ENCODE data around the gene EEF2K.

EEF2K gene

DNA sequence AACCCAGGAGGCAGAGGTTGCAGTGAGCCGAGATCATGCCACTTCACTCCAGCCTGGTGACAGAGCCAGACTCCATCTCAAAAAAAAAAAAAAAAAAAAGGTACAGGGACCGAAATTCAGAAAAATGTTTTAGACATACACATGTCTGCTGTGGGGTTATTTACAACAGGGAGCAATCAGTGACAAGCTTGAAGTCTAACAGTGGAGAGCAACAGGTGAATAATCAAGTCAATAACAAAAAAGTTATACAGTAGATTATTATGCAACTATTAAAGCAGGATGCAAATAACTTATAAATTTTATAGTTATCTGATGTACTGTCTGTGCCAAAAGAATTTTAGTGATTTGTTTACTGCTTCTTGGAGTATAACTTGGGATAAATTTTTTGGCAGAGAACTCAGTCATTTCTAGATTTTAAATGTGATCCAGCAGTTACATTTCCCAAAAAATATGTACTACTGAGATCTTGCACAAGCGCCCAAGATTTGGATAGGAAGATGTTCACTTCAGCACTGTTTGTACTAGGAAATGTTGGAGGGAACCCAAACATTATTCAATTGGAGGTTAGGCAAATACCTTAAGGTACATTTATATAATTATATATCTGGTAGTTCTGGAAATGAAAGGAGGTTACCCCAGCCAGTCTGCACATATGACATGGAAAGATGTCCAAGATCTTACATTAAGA is 34.1 kb downstream of the EEF2K start:
- no peak for DNase-seq (ENCODE audit: low read depth, low spot score)

DNA sequence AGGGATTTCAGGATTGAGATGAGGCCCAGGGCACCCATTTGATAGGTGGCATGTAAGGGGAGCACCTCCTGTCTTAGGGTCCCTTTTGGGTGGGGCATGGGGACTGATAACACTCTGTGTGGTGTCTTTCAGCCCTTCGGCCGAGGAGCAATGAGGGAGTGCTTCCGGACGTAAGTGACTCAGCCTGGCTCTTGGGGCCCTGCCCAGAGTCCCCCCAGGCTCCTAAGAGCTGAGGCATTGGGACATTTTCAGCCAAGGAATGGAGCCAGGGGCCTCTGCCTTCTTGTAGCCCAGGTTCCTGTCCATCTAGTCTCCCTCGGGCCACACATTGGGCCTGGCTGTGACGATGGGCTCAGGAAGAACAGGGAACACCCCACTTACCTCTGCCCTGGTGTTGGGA is 44.4 kb downstream of the EEF2K start:
- peak; percentile 19 for DNase-seq (ENCODE audit: low read depth, low spot score)

DNA sequence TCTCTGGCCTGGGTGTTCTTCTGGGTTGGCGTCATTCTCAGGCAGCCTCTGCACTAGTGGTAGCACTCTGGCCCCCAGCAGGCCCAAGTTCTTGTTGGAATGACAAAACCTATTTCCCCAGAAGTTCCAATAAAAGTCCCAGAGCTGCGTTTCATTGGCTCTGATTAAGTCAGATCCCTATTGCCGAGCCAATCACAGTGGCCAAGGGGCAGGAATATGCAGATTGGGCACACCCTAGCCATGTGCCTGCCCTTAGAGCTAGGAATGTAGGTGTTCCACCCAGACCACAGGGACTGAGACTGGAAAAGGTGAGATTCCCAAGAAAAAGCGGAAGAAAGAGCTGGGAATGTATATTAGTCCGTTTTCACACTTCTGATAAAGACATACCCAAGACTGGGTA is 46.2 kb downstream of the EEF2K start:
- DNase-seq (ENCODE audit: low read depth, low spot score) = no peak

- DNase-seq (ENCODE audit: low read depth, low spot score) = no peak
Measured at GRCh38 chr16:22253272-22253671, 47.2 kb downstream of the EEF2K start.

- no peak for DNase-seq (ENCODE audit: low read depth, low spot score)
Measured at GRCh38 chr16:22255335-22255734, 49.3 kb downstream of the EEF2K start.

DNA sequence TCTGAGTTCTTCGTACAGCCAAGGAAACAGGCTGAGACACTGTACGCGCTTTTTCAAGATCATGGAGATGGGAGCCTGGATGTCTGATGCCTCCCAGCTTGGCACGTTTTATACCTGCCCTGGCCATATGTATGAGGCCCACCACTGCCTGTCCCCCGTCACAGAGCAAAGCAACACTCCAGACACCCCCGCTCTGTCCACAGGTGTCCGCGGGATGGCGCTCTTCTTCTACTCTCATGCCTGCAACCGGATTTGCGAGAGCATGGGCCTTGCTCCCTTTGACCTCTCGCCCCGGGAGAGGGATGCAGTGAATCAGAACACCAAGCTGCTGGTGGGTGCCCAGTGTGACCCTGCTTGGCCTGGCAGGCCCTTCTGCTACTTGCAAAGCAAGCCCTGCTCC is 51.4 kb downstream of the EEF2K start:
- DNase-seq (ENCODE audit: low read depth, low spot score) = no peak

DNA sequence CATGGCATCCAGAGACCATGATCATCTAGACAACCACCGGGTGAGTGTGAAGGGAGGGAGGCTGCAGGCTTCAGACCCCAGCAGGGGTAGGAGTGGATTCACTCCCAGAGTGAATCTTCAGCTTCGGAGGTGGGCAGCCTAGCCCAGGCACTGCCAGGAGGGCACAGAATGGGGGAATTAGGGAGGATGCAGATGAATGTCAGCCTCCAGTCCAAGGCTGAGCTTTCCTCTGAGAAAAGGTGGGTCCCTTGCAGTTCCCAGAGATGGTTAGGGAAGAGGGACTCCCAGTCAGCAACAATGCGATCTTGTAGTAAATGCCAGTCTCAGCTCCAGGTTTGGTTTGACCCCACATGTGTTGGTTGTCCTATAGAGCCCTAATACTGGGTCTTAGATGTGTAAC is 54.4 kb downstream of the EEF2K start:
- no peak for DNase-seq (ENCODE audit: low read depth, low spot score)

- DNase-seq (ENCODE audit: low read depth, low spot score) = no peak
Measured at GRCh38 chr16:22262460-22262859, 56.4 kb downstream of the EEF2K start.

DNA sequence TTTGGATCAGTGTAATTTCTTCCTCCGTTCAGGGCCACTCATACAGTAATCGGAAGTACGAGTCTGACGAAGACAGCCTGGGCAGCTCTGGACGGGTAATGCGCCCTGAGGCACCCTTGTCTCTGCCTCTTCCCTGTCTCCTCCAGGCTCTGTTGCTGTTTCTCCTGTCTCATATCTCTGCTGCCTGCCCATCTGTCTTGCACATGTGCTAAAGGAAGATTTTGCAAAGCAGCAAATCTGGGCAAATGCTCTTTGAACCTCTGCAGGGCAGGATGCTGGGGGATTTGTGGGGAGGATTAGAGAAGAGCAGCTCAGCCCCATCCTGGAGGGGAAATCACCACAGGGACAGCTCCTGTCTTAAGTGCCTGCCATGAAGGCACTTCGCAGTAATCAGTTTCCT is 58.7 kb downstream of the EEF2K start:
- no peak for DNase-seq (ENCODE audit: low read depth, low spot score)

GRCh38 chr16:22265351-22265750 is 59.3 kb downstream of the EEF2K start:
- no peak for DNase-seq (ENCODE audit: low read depth, low spot score)

DNA sequence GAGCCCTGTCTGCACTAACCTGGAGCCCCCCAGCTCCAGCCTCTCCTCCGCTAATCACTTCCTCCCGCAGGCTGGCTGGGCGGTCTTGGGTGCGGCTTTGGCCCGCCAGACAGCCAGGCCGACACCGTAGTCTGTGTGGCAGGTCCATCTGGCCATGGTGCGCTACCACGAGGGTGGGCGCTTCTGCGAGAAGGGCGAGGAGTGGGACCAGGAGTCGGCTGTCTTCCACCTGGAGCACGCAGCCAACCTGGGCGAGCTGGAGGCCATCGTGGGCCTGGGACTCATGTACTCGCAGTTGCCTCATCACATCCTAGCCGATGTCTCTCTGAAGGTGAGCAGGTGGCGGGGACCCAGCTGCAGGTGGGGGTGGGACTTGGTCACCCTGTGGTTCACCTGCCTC is 60.5 kb downstream of the EEF2K start:
- DNase-seq (ENCODE audit: low read depth, low spot score) = no peak

- no peak for DNase-seq (ENCODE audit: low read depth, low spot score)
Measured at GRCh38 chr16:22267764-22268163, 61.7 kb downstream of the EEF2K start.

- no peak for DNase-seq (ENCODE audit: low read depth, low spot score)
Measured at GRCh38 chr16:22270525-22270924, 64.4 kb downstream of the EEF2K start.

DNA sequence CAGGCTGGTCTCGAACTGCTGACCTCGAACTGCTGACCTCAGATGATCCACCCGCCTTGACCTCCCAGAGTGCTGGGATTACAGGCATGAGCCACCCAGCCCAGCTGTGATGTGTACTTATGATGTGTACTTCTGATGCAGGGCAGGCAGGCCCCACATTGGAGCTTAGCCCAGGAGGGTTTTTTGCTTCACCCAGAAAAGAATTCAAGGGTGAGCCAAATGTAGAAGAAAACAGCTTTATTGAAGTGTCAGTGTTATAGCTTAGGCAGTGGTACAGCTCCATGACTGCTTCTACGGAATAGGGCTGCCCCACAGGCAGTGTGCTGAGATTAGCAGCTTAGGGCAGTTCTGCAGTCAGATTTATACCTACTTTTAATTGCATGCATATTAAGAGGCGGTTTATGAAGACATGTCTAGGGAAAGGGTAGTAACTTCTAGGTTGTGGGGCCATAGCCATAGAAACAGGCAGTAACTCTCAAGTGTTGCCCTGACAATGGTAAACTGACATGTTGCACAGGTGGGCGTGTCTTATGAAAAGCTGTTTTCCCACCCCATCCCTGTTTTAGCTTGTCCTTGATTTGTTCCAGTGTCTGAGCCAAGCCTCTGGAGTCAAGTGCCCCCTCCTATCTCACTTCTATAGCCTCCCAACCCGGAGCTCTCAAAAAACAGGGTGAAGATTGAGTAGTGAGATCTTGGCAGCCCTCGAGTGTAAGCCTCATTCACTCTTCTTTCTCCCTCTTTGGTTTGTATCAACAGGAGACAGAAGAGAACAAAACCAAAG is 67.0 kb downstream of the EEF2K start:
- peak; percentile 10 for DNase-seq (ENCODE audit: low read depth, low spot score)

DNA sequence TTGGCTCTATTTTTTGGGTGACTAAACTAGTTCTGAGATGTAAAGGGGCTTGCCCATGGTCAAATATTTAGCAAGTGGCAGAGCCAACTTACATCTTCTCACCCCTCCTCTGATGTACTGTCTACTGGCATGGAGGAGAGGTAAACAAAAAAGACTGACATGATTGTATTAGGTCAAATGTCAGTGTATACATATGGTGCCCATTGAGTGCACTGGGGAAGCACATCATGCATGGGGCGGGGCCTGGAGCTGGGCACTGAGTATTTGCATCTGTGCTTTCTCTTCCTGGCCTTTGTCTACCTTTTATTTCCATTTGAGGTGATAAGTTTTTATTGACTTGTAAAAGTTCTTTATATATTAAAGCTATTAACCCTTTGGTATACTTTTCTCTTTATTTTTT is 68.8 kb downstream of the EEF2K start:
- DNase-seq (ENCODE audit: low read depth, low spot score) = no peak

GRCh38 chr16:22278441-22279230 is 72.6 kb downstream of the EEF2K start:
- DNase-seq (ENCODE audit: low read depth, low spot score) = no peak

GRCh38 chr16:22282254-22282892 is 76.3 kb downstream of the EEF2K start:
- no peak for DNase-seq (ENCODE audit: low read depth, low spot score)

GRCh38 chr16:22284637-22285036 is 78.6 kb downstream of the EEF2K start:
- DNase-seq (ENCODE audit: low read depth, low spot score) = peak; percentile 41

DNA sequence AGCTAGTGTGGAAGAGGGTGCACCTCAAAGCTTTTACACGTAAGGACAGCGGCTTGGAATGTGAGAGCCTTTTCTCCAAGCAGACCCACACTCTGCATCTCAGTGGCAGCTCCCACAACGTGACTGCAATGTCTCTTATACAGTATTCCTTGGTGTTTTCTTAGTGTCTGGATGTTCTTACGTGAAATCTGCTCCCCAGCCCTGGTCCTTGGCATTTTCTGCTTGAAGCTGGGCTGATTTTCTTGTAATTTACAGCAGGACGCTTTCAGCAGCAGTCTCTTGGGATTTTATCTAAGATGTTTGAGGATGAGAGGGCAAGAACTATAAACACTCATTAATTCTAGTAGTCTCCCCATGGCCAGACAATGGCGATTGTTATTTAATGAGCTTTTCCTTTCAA is 79.0 kb downstream of the EEF2K start:
- no peak for DNase-seq (ENCODE audit: low read depth, low spot score)

DNA sequence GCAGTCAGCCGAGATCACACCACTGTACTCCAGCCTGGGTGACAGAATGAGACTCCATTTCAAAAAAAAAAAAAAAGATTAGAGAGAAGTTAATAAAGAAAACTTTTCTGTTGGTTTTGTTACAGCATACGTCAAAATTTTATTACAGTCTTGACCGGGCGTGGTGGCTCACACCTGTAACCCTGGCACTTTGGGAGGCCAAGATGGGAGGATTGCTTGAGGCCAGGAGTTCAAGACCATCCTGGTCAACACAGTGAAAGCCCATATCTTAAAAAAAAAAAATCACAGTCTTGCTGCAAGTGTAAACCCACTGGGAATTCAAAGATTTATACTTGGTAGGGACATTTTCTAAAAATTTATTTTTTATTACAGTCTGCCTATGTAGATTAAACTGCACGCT is 84.9 kb downstream of the EEF2K start:
- no peak for DNase-seq (ENCODE audit: low read depth, low spot score)

- no peak for DNase-seq (ENCODE audit: low read depth, low spot score)
Measured at GRCh38 chr16:22291860-22292318, 85.8 kb downstream of the EEF2K start.

- no peak for DNase-seq (ENCODE audit: low read depth, low spot score)
Measured at GRCh38 chr16:22292320-22292719, 86.2 kb downstream of the EEF2K start.

Measured in astrocyte of the hippocampus (primary cell).